K562 (cell line): ENCODE data around the gene GHR. TPM values are rescaled to one million over a fixed set of nuclear protein-coding genes. Genes with fewer than 3 reads are reported as not detected.

Source experiments
- ATAC-seq: fragments of 200-7000 bp; cut with Tn5 transposase; 3 replicates; pipeline ENCODE4 v1.9.1; 2020; ENCODE audit warnings: moderate library complexity
- BruUV-seq: library from RNA; stranded (reverse); fragments of 400-500 nt; replicated peaks from 2 replicates; lab custom pipeline; 2021; lab: Mats Ljungman, UMichigan
- CTCF ChIA-PET: fragments of 300-600 bp; formaldehyde crosslinking; extraction: SDS; loops from one replicate; lab custom pipeline; 2021; ENCODE audit warnings: low intra/inter-chr PET ratio; lab: Yijun Ruan, JAX
- POLR2A ChIA-PET: fragments of 300-600, 350-650 bp; sonication (Branson Sonifier 250); formaldehyde crosslinking; extraction: SDS; loops from one replicate; lab custom pipeline; 2021; ENCODE audit warnings: antibody characterized with exemption, inconsistent platforms; lab: Yijun Ruan, JAX
- DNase-seq, 4 experiments: peaks; one replicate each; pipeline versions ENCODE4 v3.0.0 to v3.0.0-alpha.2; 2011 to 2018; ENCODE audit warnings: low spot score in 3 of 4, mixed read lengths in 3 of 4; ENCODE audit errors: extremely low read depth in 1 of 4
- FAIRE-seq: peaks from 2 replicates; lab custom pipeline; 2011; peaks lifted over from hg19 to GRCh38; lab: Jason Lieb, UNC
- H2AFZ ChIP-seq: 2 replicates; pipeline ENCODE4 v1.6.0; 2011; ENCODE audit warnings: low read depth, low read length, control low read depth, inconsistent platforms
- H3K27ac ChIP-seq: fragments of 200-600 bp; 3 replicates; pipeline ENCODE4 v1.8.0; 2011; ENCODE audit warnings: low read depth, mild to moderate bottlenecking, control low read depth, inconsistent platforms, low read length, moderate library complexity, mixed read lengths; ENCODE audit errors: extremely low read depth
- H3K27me3 ChIP-seq, 2 experiments: fragments of 300-600 bp in 1 of 2; 2 replicates in 1 of 2; 3 replicates in 1 of 2; pipeline versions ENCODE4 v1.6.0 to v1.8.0; 2011; ENCODE audit warnings: inconsistent platforms in 2 of 2, low read length in 2 of 2, mild to moderate bottlenecking in 1 of 2, mixed read lengths in 1 of 2, moderate library complexity in 1 of 2; ENCODE audit not compliant: control insufficient read depth in 2 of 2, insufficient read depth in 2 of 2
- H3K36me3 ChIP-seq: fragments of 300-600 bp; 3 replicates; pipeline ENCODE4 v1.8.0; 2011; ENCODE audit warnings: mild to moderate bottlenecking, low read length, inconsistent platforms; ENCODE audit not compliant: control insufficient read depth, insufficient read depth
- H3K4me1 ChIP-seq, 2 experiments: fragments of 200-600 bp in 1 of 2; replicated peaks in 1 of 2; 2 replicates in 1 of 2; 3 replicates in 1 of 2; pipeline versions ENCODE4 v1.5.1 to v1.8.0; 2011; ENCODE audit warnings: inconsistent platforms in 2 of 2, low read length in 2 of 2, mild to moderate bottlenecking in 1 of 2, mixed read lengths in 1 of 2, moderate library complexity in 1 of 2; ENCODE audit not compliant: control insufficient read depth in 2 of 2, insufficient read depth in 2 of 2
- H3K4me2 ChIP-seq: 2 replicates; pipeline ENCODE4 v1.6.1; 2011; ENCODE audit warnings: low read length, control low read depth, inconsistent platforms, mixed read lengths; ENCODE audit not compliant: insufficient read depth
- H3K4me3 ChIP-seq: fragments of 200-600 bp; sonication (generic), shearing (Covaris generic); 2 replicates; pipeline ENCODE4 v1.5.1; 2016; ENCODE audit warnings: control low read depth, inconsistent platforms
- H3K79me2 ChIP-seq: fragments of 200-600 bp; 3 replicates; pipeline ENCODE4 v1.8.0; 2011; ENCODE audit warnings: low read length, inconsistent platforms; ENCODE audit not compliant: control insufficient read depth, insufficient read depth
- H3K9ac ChIP-seq, 2 experiments: 2 replicates each; pipeline versions ENCODE4 v1.6.0 to v1.6.1; 2011; ENCODE audit warnings: low read depth in 2 of 2, low read length in 2 of 2, control low read depth in 1 of 2, inconsistent platforms in 1 of 2, mild to moderate bottlenecking in 1 of 2, mixed read lengths in 1 of 2; ENCODE audit not compliant: insufficient read depth in 1 of 2
- H3K9me1 ChIP-seq: one replicate; pipeline ENCODE4 v1.6.0; 2011; ENCODE audit warnings: inconsistent platforms, mild to moderate bottlenecking, low read length, moderate library complexity; ENCODE audit not compliant: control insufficient read depth, insufficient read depth
- H3K9me3 ChIP-seq: replicated peaks from 2 replicates; pipeline ENCODE4 v1.5.1; 2011; ENCODE audit warnings: low read depth, low read length, inconsistent platforms; ENCODE audit not compliant: control insufficient read depth, insufficient read depth
- H4K20me1 ChIP-seq: replicated peaks from 2 replicates; pipeline ENCODE4 v1.6.1; 2011; ENCODE audit warnings: low read length, inconsistent platforms, mixed read lengths; ENCODE audit not compliant: control insufficient read depth, insufficient read depth
- ARID1B ChIP-seq: fragments of 450-650 bp; IDR thresholded peaks from 2 replicates; pipeline ENCODE4 v1.6.1; 2016; ENCODE audit warnings: antibody characterized with exemption, mild to moderate bottlenecking, inconsistent platforms
- FOXO4 ChIP-seq: fragments of 450-650 bp; formaldehyde crosslinking; IDR thresholded peaks from 2 replicates; pipeline ENCODE4 v1.4.0; 2020; ENCODE audit warnings: mild to moderate bottlenecking, moderate library complexity
- MAFK ChIP-seq: IDR thresholded peaks from 2 replicates; pipeline ENCODE4 v1.6.1; 2011; ENCODE audit warnings: low read length, improper control_type of control experiment
- NR2F6 ChIP-seq: fragments of 450-650 bp; formaldehyde crosslinking; IDR thresholded peaks from 2 replicates; pipeline ENCODE4 v1.4.0; 2020; ENCODE audit warnings: mild to moderate bottlenecking
- NRF1 ChIP-seq, 2 experiments: fragments of 450-650 bp; IDR thresholded peaks in 1 of 2; conservative IDR thresholded peaks in 1 of 2; 2 replicates each; pipeline ENCODE4 v1.6.1; 2014; ENCODE audit warnings: mild to moderate bottlenecking in 2 of 2
- PHF20 ChIP-seq: fragments of 450-650 bp; IDR thresholded peaks from 2 replicates; pipeline ENCODE4 v1.6.1; 2018; ENCODE audit not compliant: partially characterized antibody
- ZNF232 ChIP-seq: sonication (generic); formaldehyde crosslinking; IDR thresholded peaks from 2 replicates; pipeline ENCODE4 v1.8.0; 2022; ENCODE audit warnings: mild to moderate bottlenecking, missing genetic modification reagents
- ZNF280A ChIP-seq: fragments of 450-650 bp; IDR thresholded peaks from 2 replicates; pipeline ENCODE4 v1.6.1; 2018; ENCODE audit warnings: mild to moderate bottlenecking, low read depth; ENCODE audit not compliant: partially characterized antibody
- ZNF384 ChIP-seq: IDR thresholded peaks from 2 replicates; pipeline ENCODE4 v1.6.1; 2012; ENCODE audit warnings: low read depth, low read length, improper control_type of control experiment
- ZNF644 ChIP-seq: fragments of 200-800 bp; sonication (Bioruptor generic); IDR thresholded peaks from 2 replicates; pipeline ENCODE4 v1.6.1; 2016; ENCODE audit warnings: low read depth, missing genetic modification characterization, missing compliant biosample characterization
- ZNF785 ChIP-seq: fragments of 250-450 bp; sonication (Bioruptor Pico); IDR thresholded peaks from 2 replicates; pipeline ENCODE4 v1.4.0; 2020; ENCODE audit warnings: mild to moderate bottlenecking
- ZSCAN32 ChIP-seq: fragments of 450-650 bp; formaldehyde crosslinking; IDR thresholded peaks from 2 replicates; pipeline ENCODE4 v1.4.0; 2020; ENCODE audit warnings: mild to moderate bottlenecking, moderate library complexity
- WGBS: fragments of 100-300 bp; shearing (Covaris generic); methylation state at CpG from one replicate; pipeline ENCODE4 v1.1.6; 2016; ENCODE audit warnings: low coverage, mixed read lengths; ENCODE audit not compliant: insufficient coverage; ENCODE audit errors: missing lambda C conversion rate; 5-methylcytosine and 5-hydroxymethylcytosine counted together
- in situ Hi-C: fragments of 300-500 bp; cut with MboI; formaldehyde crosslinking; loops from 4 replicates; pipeline ENCODE4 v1.15.0; 2018; ENCODE audit warnings: inconsistent platforms, mixed read lengths
- intact Hi-C: fragments of 100-400 bp; cut with micrococcal nuclease; formaldehyde crosslinking; loops from 2 replicates; pipeline ENCODE4 v1.14.2; 2022
- polyA plus RNA-seq, 8 experiments: library from polyadenylated mRNA; depleted of rRNA in 4 of 8; stranded (reverse) in 5 of 8; unstranded in 3 of 8; fragments of >200 nt; fragmentation: Nextera tagmentation in 2 of 8; fragmentation: Illumina TruSeq in 1 of 8; extraction: Ambion mirVana in 2 of 8; extraction: Trizol in 1 of 8; gene quantifications; 2 replicates each; pipeline versions ENCODE4 v1.2.1 to v1.2.3, GENCODE V29; 2011 to 2014; ENCODE audit warnings: inconsistent platforms in 1 of 8, missing spikeins in 1 of 8
- total RNA-seq, 7 experiments: library from RNA; depleted of rRNA in 6 of 7; stranded (reverse); fragments of >200 nt in 6 of 7; fragmentation: Illumina TruSeq in 2 of 7; extraction: Trizol in 2 of 7; gene quantifications; 2 replicates each; pipeline versions ENCODE4 v1.2.1 to v1.2.3, GENCODE V29; 2011 to 2021; ENCODE audit warnings: low replicate concordance in 1 of 7

GHR gene
- total and polyA plus RNA-seq, 9 of the 15 experiments (the other 6 are each of a cell fraction or from before 2014, with no cell fraction given) = 0.01 to 0.13 (median 0.07) TPM; not detected in 5

GRCh38 chr5:42374679-42375273, 48.5 kb upstream of the GHR start:
- intact Hi-C loops (no loop called here), in situ Hi-C loops (no loop called here)
- H3K9ac ChIP-seq = no peak overlapping the region
- under 1% methylated on average over 5 of the region's 5 CpGs for WGBS
- no peak overlapping the region for H3K4me3 ChIP-seq
- H2AFZ ChIP-seq = no peak overlapping the region
- no peaks in the 10 kb centered on the region for H3K9me1 ChIP-seq
- no peaks in the 10 kb centered on the region for H3K79me2 ChIP-seq
- DNase-seq = no peak
- CTCF ChIA-PET = no interaction called here
- H3K9me3 ChIP-seq = no peaks in the 10 kb centered on the region; the same call in 1 of the 2 replicates
- no peaks in the 10 kb centered on the region for H3K4me1 ChIP-seq
- no TSS peak for BruUV-seq
- no peak for TF ChIP-seq MAFK
- TF ChIP-seq FOXO4 (CRISPR knock-in tag) = no peak
- no peak for TF ChIP-seq ZNF384
- no peak for TF ChIP-seq NRF1 (conservative IDR thresholded peaks at IDR 0.05 in 1 of 2, IDR thresholded peaks at IDR 0.05 in 1 of 2)
- TF ChIP-seq, all 486 proteins: peak for 0
- FAIRE-seq = no peak
- H3K4me2 ChIP-seq = no peak overlapping the region
- no peak overlapping the region for H3K27ac ChIP-seq
- no peaks in the 10 kb centered on the region for H3K27me3 ChIP-seq
- no peak for ATAC-seq
- H4K20me1 ChIP-seq = no peaks in the 10 kb centered on the region
- POLR2A ChIA-PET = no interaction called here
- H3K36me3 ChIP-seq = no peaks in the 10 kb centered on the region

GRCh38 chr5:42377496-42377895, 45.7 kb upstream of the GHR start:
- ChIA-PET CTCF (no interaction called here), POLR2A (no interaction called here)
- no peak for FAIRE-seq
- Histone ChIP-seq H3K79me2 (no peaks in the 10 kb centered on the region), H3K27ac (no peak overlapping the region), H3K4me3 (no peak overlapping the region), H2AFZ (no peak overlapping the region), H4K20me1 (no peaks in the 10 kb centered on the region), H3K36me3 (no peaks in the 10 kb centered on the region), H3K4me2 (no peak overlapping the region), H3K9ac (no peak overlapping the region), H3K9me3 (no peaks in the 10 kb centered on the region; the same call in none of the 2 replicates), H3K4me1 (no peaks in the 10 kb centered on the region), H3K9me1 (no peaks in the 10 kb centered on the region), H3K27me3 (no peaks in the 10 kb centered on the region)
- BruUV-seq = no TSS peak
- WGBS = 0% methylated on average over 1 of the region's 1 CpG
- DNase-seq = no peak
- in situ Hi-C loops (no loop called here), intact Hi-C loops (no loop called here)
- no peak for ATAC-seq
- TF ChIP-seq PHF20 = no peak
- no peak for TF ChIP-seq ZNF232 (CRISPR knock-in tag)
- TF ChIP-seq ZNF280A = no peak
- TF ChIP-seq NR2F6 (CRISPR knock-in tag) = no peak
- TF ChIP-seq ZNF785 = no peak
- TF ChIP-seq ARID1B = no peak
- no peak for TF ChIP-seq ZNF644
- TF ChIP-seq ZSCAN32 (CRISPR knock-in tag) = no peak
